ENCODE measurements around the gene TEKT1.

The TEKT1 gene

GRCh38 chr17:6815775-6816174 is 15.8 kb downstream of the TEKT1 start:
- TF ChIP-seq GATA3 (IDR thresholded peaks at IDR 0.05; ENCODE audit: low read depth, low read length) (no peak), GATA2 (IDR thresholded peaks at IDR 0.05; ENCODE audit: low read depth, low read length) (no peak)

- no peak for TF ChIP-seq GATA2 (IDR thresholded peaks at IDR 0.05; ENCODE audit: low read depth, low read length)
- TF ChIP-seq GATA3 (IDR thresholded peaks at IDR 0.05; ENCODE audit: low read depth, low read length) = no peak
These were observed 19.2 kb downstream of the TEKT1 start for GRCh38 chr17:6812295-6812694.

DNA sequence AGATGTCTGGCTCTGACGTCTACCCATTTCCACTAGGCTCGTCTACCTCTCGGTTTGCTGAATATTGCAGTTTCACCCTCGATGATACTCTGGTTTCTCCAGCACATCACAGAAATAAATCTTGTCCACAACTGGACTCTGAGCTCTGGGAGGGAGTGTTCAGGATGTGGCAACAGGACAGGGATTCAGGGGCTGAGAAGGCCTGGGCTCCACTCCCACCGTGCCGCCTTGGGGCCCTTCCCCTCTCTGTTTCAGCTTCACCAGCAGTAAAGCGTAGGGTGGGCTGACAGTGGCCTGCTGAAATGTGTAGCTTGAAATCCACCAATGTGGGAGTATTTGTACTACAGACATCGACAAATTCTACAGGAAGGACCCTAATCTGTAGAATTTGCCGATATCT is 20.0 kb downstream of the TEKT1 start:
- TF ChIP-seq GATA2 (IDR thresholded peaks at IDR 0.05; ENCODE audit: low read depth, low read length) (no peak), GATA3 (IDR thresholded peaks at IDR 0.05; ENCODE audit: low read depth, low read length) (no peak)

DNA sequence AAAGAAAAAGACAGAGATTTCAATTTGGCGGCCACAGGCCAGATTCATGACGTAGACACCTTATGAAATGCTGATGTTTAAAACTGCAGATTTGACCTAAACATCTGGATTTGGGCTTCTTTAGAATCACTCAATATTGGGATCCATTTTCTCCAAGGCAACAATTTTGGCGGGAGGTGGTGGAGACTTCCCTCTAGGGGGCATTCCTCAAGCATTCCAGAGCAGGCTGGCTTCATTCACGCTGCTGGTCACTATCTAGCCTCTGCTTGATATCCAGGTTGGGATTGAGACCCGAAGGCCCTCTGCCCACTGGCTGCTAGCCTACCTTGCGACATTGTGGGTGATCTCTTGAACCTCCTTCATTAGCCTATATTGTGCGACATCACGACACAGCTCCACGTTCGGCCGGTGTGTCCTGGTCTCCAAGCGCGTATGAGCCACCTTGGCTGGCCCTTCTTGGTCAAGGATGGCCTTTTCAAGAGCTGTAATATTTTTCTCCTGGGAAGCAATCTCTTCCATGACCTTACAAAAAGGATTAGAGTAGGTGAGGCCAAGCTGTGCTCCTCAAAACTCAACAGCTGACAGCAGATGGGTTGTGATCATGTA is 31.0 kb downstream of the TEKT1 start:
- no peak for TF ChIP-seq GATA3 (IDR thresholded peaks at IDR 0.05; ENCODE audit: low read depth, low read length)
- no peak for TF ChIP-seq GATA2 (IDR thresholded peaks at IDR 0.05; ENCODE audit: low read depth, low read length)

DNA sequence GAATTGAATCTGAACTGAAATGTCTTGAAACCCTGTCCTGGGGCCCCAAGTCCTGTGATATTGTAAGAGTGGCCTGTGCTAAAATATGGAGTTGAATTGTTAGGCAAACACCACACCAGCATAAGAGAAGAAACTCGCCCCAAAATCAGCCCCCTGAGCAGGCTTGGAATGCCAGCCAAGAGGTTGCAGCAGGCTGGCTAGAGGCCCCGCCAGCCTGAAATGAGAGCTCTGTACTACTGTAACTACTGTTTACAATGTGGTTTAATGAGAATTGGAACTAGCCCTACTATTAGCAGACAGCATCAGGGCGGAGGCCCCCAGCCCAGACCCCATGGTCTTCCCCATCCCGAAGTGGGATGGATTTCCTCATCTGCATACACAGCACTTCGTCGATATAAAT is 31.8 kb downstream of the TEKT1 start:
- TF ChIP-seq GATA3 (IDR thresholded peaks at IDR 0.05; ENCODE audit: low read depth, low read length) (no peak), GATA2 (IDR thresholded peaks at IDR 0.05; ENCODE audit: low read depth, low read length) (no peak)

- no peak for TF ChIP-seq GATA2 (IDR thresholded peaks at IDR 0.05; ENCODE audit: low read depth, low read length)
These were observed 33.7 kb downstream of the TEKT1 start for GRCh38 chr17:6797718-6798351.

- TF ChIP-seq GATA3 (IDR thresholded peaks at IDR 0.05; ENCODE audit: low read depth, low read length) (no peak), GATA2 (IDR thresholded peaks at IDR 0.05; ENCODE audit: low read depth, low read length) (no peak)
These were observed 34.5 kb downstream of the TEKT1 start for GRCh38 chr17:6796887-6797490.

- TF ChIP-seq GATA3 (IDR thresholded peaks at IDR 0.05; ENCODE audit: low read depth, low read length) (no peak), GATA2 (IDR thresholded peaks at IDR 0.05; ENCODE audit: low read depth, low read length) (no peak)
These were observed 35.3 kb downstream of the TEKT1 start for GRCh38 chr17:6796017-6796886.

DNA sequence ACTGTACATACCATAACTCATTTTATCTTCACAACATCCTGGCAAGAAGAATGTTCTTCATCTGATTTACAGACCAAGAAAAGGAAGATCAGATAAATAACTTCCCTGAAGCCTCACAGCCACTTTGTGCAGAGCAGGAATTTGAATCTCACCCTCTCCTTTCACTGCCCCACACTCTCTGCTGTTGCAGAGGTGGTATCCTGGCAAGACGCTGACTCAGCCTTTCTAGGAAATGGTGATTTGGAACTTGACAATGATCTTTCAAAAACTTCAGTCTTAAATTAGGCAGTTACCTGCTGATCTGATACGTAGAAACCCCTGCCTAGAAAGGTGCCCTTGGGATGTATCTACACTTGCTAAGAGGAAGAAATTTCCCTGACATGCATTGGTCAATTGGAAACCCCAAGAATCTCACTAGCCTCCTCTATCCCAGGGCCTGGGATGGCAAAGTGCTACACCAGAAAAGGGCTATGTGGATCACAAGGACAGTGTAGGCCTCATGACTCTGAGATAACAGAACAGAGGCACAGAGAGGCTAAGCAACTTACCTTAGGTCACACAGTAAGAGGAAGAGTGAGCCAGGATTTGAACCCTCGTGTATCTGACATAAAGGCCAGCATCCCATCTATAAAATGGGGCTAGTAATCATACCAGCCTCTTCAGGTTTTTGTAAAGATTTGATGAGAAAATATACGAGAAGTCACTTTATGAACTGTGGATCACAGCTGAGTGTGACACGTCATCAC is 37.6 kb downstream of the TEKT1 start:
- TF ChIP-seq GATA3 (IDR thresholded peaks at IDR 0.05; ENCODE audit: low read depth, low read length) = no peak
- TF ChIP-seq GATA2 (IDR thresholded peaks at IDR 0.05; ENCODE audit: low read depth, low read length) = no peak

- TF ChIP-seq GATA3 (IDR thresholded peaks at IDR 0.05; ENCODE audit: low read depth, low read length) (no peak), GATA2 (IDR thresholded peaks at IDR 0.05; ENCODE audit: low read depth, low read length) (no peak)
These were observed 42.4 kb downstream of the TEKT1 start for GRCh38 chr17:6789146-6789545.

DNA sequence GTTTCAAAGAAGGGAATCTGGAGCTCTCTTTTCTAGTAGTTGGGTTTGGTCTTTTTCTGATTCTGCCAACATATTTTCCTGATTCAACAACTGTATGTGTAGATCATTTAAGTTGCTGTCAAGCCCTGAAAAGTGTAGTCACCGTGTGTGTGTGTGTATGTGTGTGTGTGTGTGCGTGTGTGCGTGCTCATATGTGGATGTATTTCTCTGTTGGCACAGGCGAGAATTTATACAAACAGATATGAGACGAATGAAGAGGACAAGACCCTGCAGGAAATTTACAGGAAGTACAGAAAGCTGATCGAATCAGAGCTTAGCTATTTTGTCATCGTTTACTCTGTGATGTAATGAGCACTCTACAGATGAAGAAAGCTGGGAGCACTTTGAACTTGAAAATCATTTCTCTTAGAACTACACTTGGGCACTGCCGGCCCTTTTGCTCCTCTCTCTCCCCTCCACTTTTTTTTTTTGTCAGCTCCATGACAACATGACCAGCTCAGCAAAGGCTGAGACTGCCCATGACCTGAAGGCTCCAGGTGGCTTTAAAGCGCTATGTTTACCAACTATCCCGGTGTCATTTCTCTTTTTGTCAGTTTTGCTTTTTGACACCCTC is 44.3 kb downstream of the TEKT1 start:
- TF ChIP-seq GATA2 (IDR thresholded peaks at IDR 0.05; ENCODE audit: low read depth, low read length) (no peak), GATA3 (IDR thresholded peaks at IDR 0.05; ENCODE audit: low read depth, low read length) (no peak)

- TF ChIP-seq GATA3 (IDR thresholded peaks at IDR 0.05; ENCODE audit: low read depth, low read length) = no peak
- TF ChIP-seq GATA2 (IDR thresholded peaks at IDR 0.05; ENCODE audit: low read depth, low read length) = no peak
These were observed 44.9 kb downstream of the TEKT1 start for GRCh38 chr17:6786618-6787017.

GRCh38 chr17:6782244-6782643 is 49.3 kb downstream of the TEKT1 start:
- TF ChIP-seq GATA3 (IDR thresholded peaks at IDR 0.05; ENCODE audit: low read depth, low read length) = no peak
- no peak for TF ChIP-seq GATA2 (IDR thresholded peaks at IDR 0.05; ENCODE audit: low read depth, low read length)
